ENCODE measurements around the gene OR8B2. TPM values are rescaled to one million over a fixed set of nuclear protein-coding genes. Genes with fewer than 3 reads are reported as not detected.

OR8B2 gene
- total RNA-seq, result not detected in 2 replicates

GRCh38 chr11:124384399-124384798 is at the start of gene OR8B2:
OR8B2 (minus strand) TSS chr11:124384499; CDS start chr11:124383343, 1,156 bp downstream.

GRCh38 chr11:124424384-124424921 is 40.2 kb upstream of the OR8B2 start, which contains the start of gene OR8B4:
OR8B4 (minus strand) TSS chr11:124424871; CDS start chr11:124424871, 0 bp downstream.

GRCh38 chr11:124398924-124399323 is 14.6 kb upstream of the OR8B2 start, which contains the start of gene OR8B3:
OR8B3 (minus strand) TSS chr11:124399024; CDS start chr11:124397351, 1,673 bp downstream.

Other genes with a start within 250 kb of the OR8B2 start
- not detected in 2 replicates for gene OR10D3, start 201.2 kb downstream of the OR8B2 start, total RNA-seq
- gene OR8G1, start 143.4 kb downstream of the OR8B2 start, total RNA-seq, result not detected in 2 replicates
- gene OR8G5, start 128.1 kb downstream of the OR8B2 start, total RNA-seq, result not detected in 2 replicates
- not detected in 2 replicates for gene OR8D1, start 70.5 kb downstream of the OR8B2 start, total RNA-seq
- gene OR8D2, start 64.3 kb downstream of the OR8B2 start, total RNA-seq, result not detected in 2 replicates
- gene OR8B3, start 14.5 kb upstream of the OR8B2 start, total RNA-seq, result not detected in 2 replicates
- gene OR8B4, start 40.4 kb upstream of the OR8B2 start, total RNA-seq, result not detected in 2 replicates
- not detected in 2 replicates for gene OR8B8, start 61.2 kb upstream of the OR8B2 start, total RNA-seq
- not detected in 2 replicates for gene OR8B12, start 159.2 kb upstream of the OR8B2 start, total RNA-seq
- not detected in 2 replicates for gene OR8A1, start 185.5 kb upstream of the OR8B2 start, total RNA-seq
- not detected in 2 replicates for gene PANX3, start 226.9 kb upstream of the OR8B2 start, total RNA-seq
- gene TBRG1, start 238.4 kb upstream of the OR8B2 start, total RNA-seq, result 21.2 and 34.7 TPM in 2 replicates